HG03135 (cell line): ENCODE measurements around the gene SEPTIN8.

ENCODE experiments used
- ATAC-seq: cut with Tn5 transposase; IDR thresholded peaks from one replicate; pipeline ENCODE4 v1.9.1; 2021; ENCODE audit warnings: mild to moderate bottlenecking, moderate library complexity; ENCODE audit not compliant: unreplicated experiment

The SEPTIN8 gene

GRCh38 chr5:132777209-132778069 is at the start of gene SEPTIN8:
SEPTIN8 (minus strand) TSS chr5:132777239; CDS start chr5:132777137, 102 bp downstream.
- peak; percentile 54 for ATAC-seq

- no peak for ATAC-seq
Observed at GRCh38 chr5:132826424-132827082, 49.5 kb upstream of the SEPTIN8 start.

GRCh38 chr5:132825834-132826391 is 48.9 kb upstream of the SEPTIN8 start:
- ATAC-seq, result no peak

GRCh38 chr5:132825033-132825833 is 48.2 kb upstream of the SEPTIN8 start:
- ATAC-seq, result no peak

- ATAC-seq, result no peak
Observed at GRCh38 chr5:132824426-132824825, 47.4 kb upstream of the SEPTIN8 start.

- no peak for ATAC-seq
Observed at GRCh38 chr5:132823481-132824050, 46.5 kb upstream of the SEPTIN8 start.

GRCh38 chr5:132822650-132823480 is 45.8 kb upstream of the SEPTIN8 start:
- no peak for ATAC-seq

GRCh38 chr5:132821791-132822190 is 44.8 kb upstream of the SEPTIN8 start:
- no peak for ATAC-seq

- no peak for ATAC-seq
Observed at GRCh38 chr5:132821350-132821749, 44.3 kb upstream of the SEPTIN8 start.

GRCh38 chr5:132820162-132820754 is 43.2 kb upstream of the SEPTIN8 start:
- ATAC-seq, result peak; percentile 71

- no peak for ATAC-seq
Observed at GRCh38 chr5:132819468-132819867, 42.4 kb upstream of the SEPTIN8 start.

- no peak for ATAC-seq
Observed at GRCh38 chr5:132817011-132817410, 40.0 kb upstream of the SEPTIN8 start.

- ATAC-seq, result no peak
Observed at GRCh38 chr5:132816554-132816953, 39.5 kb upstream of the SEPTIN8 start.

GRCh38 chr5:132816083-132816482 is 39.0 kb upstream of the SEPTIN8 start:
- no peak for ATAC-seq

- no peak for ATAC-seq
Observed at GRCh38 chr5:132815454-132815853, 38.4 kb upstream of the SEPTIN8 start.

- ATAC-seq, result no peak
Observed at GRCh38 chr5:132814503-132815294, 37.7 kb upstream of the SEPTIN8 start.

GRCh38 chr5:132813599-132814502 is 36.8 kb upstream of the SEPTIN8 start:
- ATAC-seq, result no peak
